Measurements from ENCODE around the gene CTSZ.

Gene CTSZ

DNA sequence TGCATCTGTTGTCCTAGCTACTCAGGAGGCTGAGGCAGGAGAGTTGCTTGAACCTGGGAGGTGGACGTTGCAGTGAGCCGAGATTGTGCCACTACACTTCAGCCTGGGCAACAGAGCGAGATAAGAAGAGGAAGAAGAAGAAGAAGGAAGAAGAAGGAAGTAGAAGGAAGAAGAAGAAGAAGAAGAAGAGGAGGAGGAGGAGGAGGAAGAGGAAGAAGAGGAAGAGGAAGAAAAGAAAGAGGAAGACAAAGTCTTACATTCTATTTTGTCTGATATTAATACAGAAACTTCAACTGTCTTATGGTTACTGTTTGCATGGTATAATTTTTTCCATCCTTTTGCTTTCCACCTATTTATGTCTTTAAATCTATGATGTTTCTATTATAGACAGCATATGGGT is 33.2 kb downstream of the CTSZ start:
- Histone ChIP-seq H3K9me3 (ENCODE audit: insufficient read depth, low read length, severe bottlenecking) (peaks cover 8% of the 10 kb centered on the region), H3K4me1 (ENCODE audit: insufficient read depth, low read length) (no peaks in the 10 kb centered on the region), H2AFZ (ENCODE audit: low read depth, low read length) (no peak overlapping the region), H3K36me3 (ENCODE audit: insufficient read depth, low read length) (no peaks in the 10 kb centered on the region), H3K4me2 (ENCODE audit: insufficient read depth, low read length) (no peak overlapping the region), H3K27me3 (ENCODE audit: insufficient read depth, low read length, poor library complexity) (peaks cover 8% of the 10 kb centered on the region), H4K20me1 (ENCODE audit: insufficient read depth, low read length) (no peaks in the 10 kb centered on the region), H3K4me3 (ENCODE audit: low read depth in 1 of 2, low read length in 2 of 2) (no peak overlapping the region), H3K27ac (ENCODE audit: low read length) (no peak overlapping the region), H3K9ac (ENCODE audit: low read depth, low read length) (no peak overlapping the region), H3K79me2 (ENCODE audit: insufficient read depth, low read length) (no peaks in the 10 kb centered on the region)
- DNase-seq (no peak), ATAC-seq (ENCODE audit: insufficient read depth, low read depth) (no peak)
- TF ChIP-seq, protein P1, sequence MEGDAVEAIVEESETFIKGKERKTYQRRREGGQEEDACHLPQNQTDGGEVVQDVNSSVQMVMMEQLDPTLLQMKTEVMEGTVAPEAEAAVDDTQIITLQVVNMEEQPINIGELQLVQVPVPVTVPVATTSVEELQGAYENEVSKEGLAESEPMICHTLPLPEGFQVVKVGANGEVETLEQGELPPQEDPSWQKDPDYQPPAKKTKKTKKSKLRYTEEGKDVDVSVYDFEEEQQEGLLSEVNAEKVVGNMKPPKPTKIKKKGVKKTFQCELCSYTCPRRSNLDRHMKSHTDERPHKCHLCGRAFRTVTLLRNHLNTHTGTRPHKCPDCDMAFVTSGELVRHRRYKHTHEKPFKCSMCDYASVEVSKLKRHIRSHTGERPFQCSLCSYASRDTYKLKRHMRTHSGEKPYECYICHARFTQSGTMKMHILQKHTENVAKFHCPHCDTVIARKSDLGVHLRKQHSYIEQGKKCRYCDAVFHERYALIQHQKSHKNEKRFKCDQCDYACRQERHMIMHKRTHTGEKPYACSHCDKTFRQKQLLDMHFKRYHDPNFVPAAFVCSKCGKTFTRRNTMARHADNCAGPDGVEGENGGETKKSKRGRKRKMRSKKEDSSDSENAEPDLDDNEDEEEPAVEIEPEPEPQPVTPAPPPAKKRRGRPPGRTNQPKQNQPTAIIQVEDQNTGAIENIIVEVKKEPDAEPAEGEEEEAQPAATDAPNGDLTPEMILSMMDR (IDR thresholded peaks at IDR 0.05; ENCODE audit: borderline replicate concordance, extremely low read depth, low read length, poor library complexity, severe bottlenecking) = no peak
- no peak for TF ChIP-seq EZH2 (IDR thresholded peaks at IDR 0.05; ENCODE audit: borderline replicate concordance, low read depth, low read length, severe bottlenecking)

DNA sequence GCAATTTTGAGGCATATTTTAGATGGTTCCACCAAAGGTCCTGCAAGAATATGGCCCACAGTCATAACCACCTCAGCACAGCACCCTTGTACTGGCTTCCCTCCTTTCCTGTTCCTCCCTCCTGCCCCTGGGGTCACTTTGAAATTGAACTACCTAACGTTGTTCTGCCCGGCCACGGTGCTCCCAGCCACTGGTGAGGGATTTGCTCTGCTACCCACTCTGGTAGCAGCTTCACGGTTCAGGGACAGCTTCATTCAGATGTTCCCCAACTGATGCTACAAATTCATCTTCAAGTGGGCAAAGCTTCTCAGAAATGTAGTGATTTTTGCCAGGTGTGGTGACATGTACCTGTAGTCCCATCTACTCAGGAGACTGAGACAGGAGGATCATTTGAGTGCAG is 33.9 kb downstream of the CTSZ start:
- no peaks in the 10 kb centered on the region for H3K36me3 ChIP-seq (ENCODE audit: insufficient read depth, low read length)
- peaks cover 10% of the 10 kb centered on the region for H3K27me3 ChIP-seq (ENCODE audit: insufficient read depth, low read length, poor library complexity)
- no peaks in the 10 kb centered on the region for H4K20me1 ChIP-seq (ENCODE audit: insufficient read depth, low read length)
- no peak overlapping the region for H2AFZ ChIP-seq (ENCODE audit: low read depth, low read length)
- no peak overlapping the region for H3K4me2 ChIP-seq (ENCODE audit: insufficient read depth, low read length)
- ATAC-seq (ENCODE audit: insufficient read depth, low read depth) (no peak), DNase-seq (no peak)
- H3K4me1 ChIP-seq (ENCODE audit: insufficient read depth, low read length) = no peaks in the 10 kb centered on the region
- H3K4me3 ChIP-seq (ENCODE audit: low read depth in 1 of 2, low read length in 2 of 2) = no peak overlapping the region
- TF ChIP-seq, protein P1 (IDR thresholded peaks at IDR 0.05; ENCODE audit: borderline replicate concordance, extremely low read depth, low read length, poor library complexity, severe bottlenecking) = no peak
- no peak for TF ChIP-seq EZH2 (IDR thresholded peaks at IDR 0.05; ENCODE audit: borderline replicate concordance, low read depth, low read length, severe bottlenecking)
- H3K9me3 ChIP-seq (ENCODE audit: insufficient read depth, low read length, severe bottlenecking) = peaks cover 8% of the 10 kb centered on the region
- H3K79me2 ChIP-seq (ENCODE audit: insufficient read depth, low read length) = no peaks in the 10 kb centered on the region
- H3K9ac ChIP-seq (ENCODE audit: low read depth, low read length) = no peak overlapping the region
- H3K27ac ChIP-seq (ENCODE audit: low read length) = no peak overlapping the region

DNA sequence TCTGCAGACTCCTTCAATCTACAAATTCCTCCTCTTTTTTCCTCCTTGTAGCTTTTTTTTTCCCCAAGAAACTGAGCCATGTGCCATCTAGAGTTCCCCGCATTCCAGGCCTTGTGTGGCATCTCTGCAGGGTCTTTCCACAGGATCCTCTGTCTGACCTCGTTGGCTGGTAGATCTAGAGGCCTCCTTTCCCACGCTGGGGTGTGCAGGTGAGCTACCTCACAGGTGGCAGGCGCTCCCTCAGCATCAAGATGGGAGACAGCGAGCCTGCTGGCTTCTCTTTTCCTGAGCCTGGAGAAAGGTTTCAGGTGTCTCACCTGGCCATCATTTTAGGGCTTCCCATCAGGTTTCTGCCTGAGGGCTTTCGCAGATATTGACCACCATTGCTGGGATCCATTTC is 35.6 kb downstream of the CTSZ start:
- Histone ChIP-seq H3K36me3 (ENCODE audit: insufficient read depth, low read length) (no peaks in the 10 kb centered on the region), H3K27me3 (ENCODE audit: insufficient read depth, low read length, poor library complexity) (peaks cover 7% of the 10 kb centered on the region), H3K9ac (ENCODE audit: low read depth, low read length) (no peak overlapping the region), H3K79me2 (ENCODE audit: insufficient read depth, low read length) (no peaks in the 10 kb centered on the region), H2AFZ (ENCODE audit: low read depth, low read length) (no peak overlapping the region), H4K20me1 (ENCODE audit: insufficient read depth, low read length) (no peaks in the 10 kb centered on the region), H3K27ac (ENCODE audit: low read length) (no peak overlapping the region), H3K4me3 (ENCODE audit: low read depth in 1 of 2, low read length in 2 of 2) (no peak overlapping the region), H3K4me1 (ENCODE audit: insufficient read depth, low read length) (no peaks in the 10 kb centered on the region), H3K4me2 (ENCODE audit: insufficient read depth, low read length) (no peak overlapping the region), H3K9me3 (ENCODE audit: insufficient read depth, low read length, severe bottlenecking) (peaks cover 8% of the 10 kb centered on the region)
- no peak for ATAC-seq (ENCODE audit: insufficient read depth, low read depth)
- TF ChIP-seq, protein P1 (IDR thresholded peaks at IDR 0.05; ENCODE audit: borderline replicate concordance, extremely low read depth, low read length, poor library complexity, severe bottlenecking) = no peak
- TF ChIP-seq EZH2 (IDR thresholded peaks at IDR 0.05; ENCODE audit: borderline replicate concordance, low read depth, low read length, severe bottlenecking) = no peak
- DNase-seq = no peak

DNA sequence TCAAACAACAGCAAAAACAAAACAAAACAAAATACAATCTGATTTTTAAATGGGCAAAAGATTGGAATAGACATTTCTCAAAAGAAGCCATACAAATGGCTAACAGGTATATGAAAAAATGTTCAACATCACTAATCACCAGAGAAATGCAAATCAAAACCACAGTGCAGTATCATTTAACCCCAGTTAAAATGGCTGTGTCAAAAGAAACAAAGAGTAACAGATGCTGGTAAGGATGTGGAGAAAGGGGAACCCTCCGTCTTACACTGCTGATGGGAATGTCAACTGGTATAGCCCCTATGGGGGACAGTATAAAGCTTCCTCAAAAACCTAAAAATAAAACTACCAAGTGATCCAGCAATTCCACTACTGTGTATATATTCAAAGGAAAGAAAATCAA is 36.9 kb downstream of the CTSZ start:
- Histone ChIP-seq H3K9me3 (ENCODE audit: insufficient read depth, low read length, severe bottlenecking) (no peaks in the 10 kb centered on the region), H4K20me1 (ENCODE audit: insufficient read depth, low read length) (no peaks in the 10 kb centered on the region), H3K27ac (ENCODE audit: low read length) (no peak overlapping the region), H2AFZ (ENCODE audit: low read depth, low read length) (no peak overlapping the region), H3K36me3 (ENCODE audit: insufficient read depth, low read length) (no peaks in the 10 kb centered on the region), H3K79me2 (ENCODE audit: insufficient read depth, low read length) (no peaks in the 10 kb centered on the region), H3K27me3 (ENCODE audit: insufficient read depth, low read length, poor library complexity) (peaks cover 7% of the 10 kb centered on the region), H3K4me3 (ENCODE audit: low read depth in 1 of 2, low read length in 2 of 2) (no peak overlapping the region), H3K4me1 (ENCODE audit: insufficient read depth, low read length) (no peaks in the 10 kb centered on the region), H3K4me2 (ENCODE audit: insufficient read depth, low read length) (no peak overlapping the region), H3K9ac (ENCODE audit: low read depth, low read length) (no peak overlapping the region)
- TF ChIP-seq, protein P1 (IDR thresholded peaks at IDR 0.05; ENCODE audit: borderline replicate concordance, extremely low read depth, low read length, poor library complexity, severe bottlenecking) = no peak
- TF ChIP-seq EZH2 (IDR thresholded peaks at IDR 0.05; ENCODE audit: borderline replicate concordance, low read depth, low read length, severe bottlenecking) = no peak
- ATAC-seq (ENCODE audit: insufficient read depth, low read depth) (no peak), DNase-seq (no peak)

All from DND-41 (cell line).